ENCODE data around the gene ORAI2.
"Not testable (repeated sequence)": the region's sequence is repeated elsewhere in the genome, so short reads cannot be mapped to it uniquely, and the experiment has no call there.

The ORAI2 gene

DNA sequence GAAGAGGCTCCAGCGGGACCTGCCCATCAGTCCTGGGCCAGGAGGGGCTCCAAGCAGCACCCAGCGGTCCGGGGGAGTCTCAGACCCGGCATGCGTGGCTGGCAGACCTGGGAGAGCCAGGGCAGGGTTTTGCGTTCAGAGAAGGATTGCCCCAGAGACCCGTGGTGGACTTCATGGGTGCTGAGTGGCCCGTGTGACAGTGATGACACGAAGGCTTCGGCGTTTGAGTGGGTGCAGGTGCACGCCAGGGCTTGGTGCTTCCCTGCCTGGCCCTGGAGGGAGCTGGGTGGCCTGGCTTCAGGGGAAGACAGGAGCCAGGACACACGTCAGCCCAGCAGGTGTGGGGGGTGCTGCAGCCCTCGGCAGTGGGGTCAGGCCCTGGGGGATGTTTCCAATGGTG is 13.9 kb downstream of the ORAI2 start:
- DNase-seq, result no peak

- no peak for DNase-seq
Measured at GRCh38 chr7:102449136-102449535, 15.8 kb downstream of the ORAI2 start.

DNA sequence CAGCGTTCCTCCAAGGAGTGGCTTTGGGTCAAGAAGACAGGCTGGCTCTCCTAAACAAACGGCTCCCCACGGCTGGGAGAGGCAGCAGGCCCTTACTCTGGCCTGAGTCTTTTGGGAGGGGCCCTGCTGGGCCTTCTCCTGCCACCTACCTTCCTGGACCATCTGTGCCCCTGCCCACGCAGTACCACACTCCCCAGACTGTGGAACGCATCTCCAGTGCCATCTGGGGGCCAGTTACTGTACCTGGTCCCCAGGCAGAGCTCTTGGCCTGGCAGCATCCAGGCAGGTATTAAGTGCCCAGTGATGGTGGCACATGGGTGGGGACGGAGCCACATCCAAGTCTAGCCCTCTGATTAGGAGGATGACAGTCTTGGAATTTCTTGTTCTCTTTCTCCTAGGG is 16.9 kb downstream of the ORAI2 start:
- DNase-seq, result peak; percentile 54 to 64

- DNase-seq, result no peak
Measured at GRCh38 chr7:102451371-102452054, 18.1 kb downstream of the ORAI2 start.

- no peak for DNase-seq
Measured at GRCh38 chr7:102452451-102452850, 19.1 kb downstream of the ORAI2 start.

DNA sequence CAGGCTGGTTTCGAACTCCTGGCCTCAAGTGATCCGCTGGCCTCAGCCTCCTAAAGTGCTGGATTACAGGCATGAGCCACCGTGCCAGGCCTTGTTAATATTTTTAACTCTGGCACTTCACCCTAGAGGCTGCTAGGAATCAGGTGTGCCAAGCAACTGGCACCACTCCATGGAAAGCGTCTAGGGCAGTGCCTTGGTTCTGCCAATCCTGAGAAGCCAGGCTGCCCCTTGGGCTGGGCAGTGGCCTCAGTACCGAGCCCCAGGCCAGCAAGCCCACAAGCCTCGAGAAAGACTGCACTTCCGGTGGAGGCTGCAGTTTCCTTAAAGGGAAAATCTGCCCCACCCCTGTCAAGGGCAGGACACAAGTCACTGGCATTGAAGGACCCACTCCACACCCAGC is 19.9 kb downstream of the ORAI2 start:
- no peak for DNase-seq

GRCh38 chr7:102454468-102454867 is 21.1 kb downstream of the ORAI2 start:
- DNase-seq, result no peak

DNA sequence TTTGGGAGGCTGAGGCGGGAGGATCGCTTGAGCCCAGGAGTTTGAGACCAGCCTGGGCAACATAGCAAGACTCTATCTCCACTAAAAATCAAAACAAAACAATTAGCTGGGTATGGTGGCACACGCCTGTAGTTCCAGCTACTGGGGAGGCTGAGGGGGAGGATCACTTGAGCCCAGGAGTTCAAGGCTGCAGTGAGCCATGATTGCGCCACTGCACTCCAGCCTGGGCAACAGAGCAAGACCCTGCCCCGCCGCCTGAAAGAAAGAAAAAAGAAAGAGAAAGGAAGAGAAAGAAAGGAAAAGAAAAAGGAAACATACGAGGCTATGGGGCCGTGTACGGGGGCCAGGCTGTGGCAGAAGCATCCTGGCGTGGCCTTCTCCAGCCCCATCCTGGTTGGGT is 21.6 kb downstream of the ORAI2 start:
- not testable (repeated sequence) for DNase-seq

GRCh38 chr7:102455596-102455995 is 22.2 kb downstream of the ORAI2 start:
- no peak for DNase-seq

DNA sequence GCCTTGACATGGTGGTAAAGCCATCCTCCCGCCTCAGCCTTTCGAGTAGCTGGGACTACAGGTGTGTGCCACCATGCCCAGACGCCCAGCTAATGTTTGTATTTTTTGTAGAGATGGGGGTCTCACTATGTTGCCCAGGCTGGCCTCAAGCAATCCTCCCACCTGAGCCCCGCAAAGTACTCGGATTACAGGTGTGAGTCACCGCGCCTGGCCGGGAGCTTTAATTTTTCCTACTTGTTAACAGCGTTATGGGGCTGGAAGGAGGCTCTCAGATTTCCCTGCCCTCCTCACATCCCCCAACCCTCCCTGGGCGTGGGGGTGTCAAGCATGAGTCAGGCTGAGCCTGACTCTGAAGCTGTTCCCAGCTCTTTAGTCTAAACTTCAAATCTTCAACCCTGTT is 23.0 kb downstream of the ORAI2 start:
- DNase-seq, result no peak

GRCh38 chr7:102457352-102457924 is 24.1 kb downstream of the ORAI2 start:
- DNase-seq, result no peak

DNA sequence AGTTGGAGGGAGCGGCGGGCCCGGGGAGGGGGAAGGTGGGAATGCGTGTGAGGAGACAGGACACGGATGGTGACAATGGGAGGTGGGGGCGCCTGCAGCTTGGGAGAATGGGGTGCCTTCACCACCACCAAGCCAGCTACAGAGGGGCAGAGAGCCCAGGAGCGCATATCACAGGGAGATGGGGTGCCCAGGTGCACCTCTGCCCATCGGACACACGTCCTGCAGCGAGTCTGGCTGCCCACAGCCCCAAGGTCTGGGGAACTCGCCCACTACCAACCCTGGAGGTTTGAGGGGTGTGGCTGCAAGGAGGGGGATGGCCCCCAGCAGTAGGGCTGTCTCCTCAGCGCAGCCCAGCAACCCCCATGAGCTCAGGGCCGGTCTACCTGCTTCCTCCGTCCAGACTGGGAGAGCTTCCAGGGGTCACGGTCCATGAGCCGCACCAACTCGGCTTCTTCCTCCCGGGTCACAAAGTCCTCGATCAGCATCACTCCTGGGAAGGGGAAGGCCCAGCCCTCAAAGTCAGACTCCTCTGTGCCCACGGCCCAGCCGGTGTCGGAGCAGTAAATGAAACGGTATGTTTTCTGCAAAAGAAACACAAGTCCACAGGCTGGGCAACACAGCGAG is 26.0 kb downstream of the ORAI2 start:
- no peak for DNase-seq

DNA sequence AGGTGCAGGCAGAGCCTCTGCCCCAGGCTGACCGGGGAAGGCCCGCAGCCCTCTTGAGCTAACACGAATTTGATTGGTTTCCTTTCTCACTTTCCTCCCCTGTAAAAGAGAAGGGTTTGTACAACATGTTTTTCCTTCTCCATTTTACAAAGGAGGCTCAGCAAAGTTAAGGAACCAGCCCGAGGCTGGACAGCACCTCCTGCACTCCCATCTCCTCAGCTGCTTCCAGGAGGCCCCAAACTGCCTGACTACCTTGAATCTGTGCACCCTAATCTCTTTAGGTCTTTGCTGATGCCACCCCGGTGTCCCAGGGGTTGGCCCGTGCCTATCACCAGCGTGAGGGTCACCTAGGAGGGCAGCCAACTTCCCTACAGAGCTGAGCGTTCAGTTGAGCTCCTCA is 27.1 kb downstream of the ORAI2 start:
- DNase-seq, result no peak

GRCh38 chr7:102463841-102464576 is 30.6 kb downstream of the ORAI2 start:
- no peak for DNase-seq

DNA sequence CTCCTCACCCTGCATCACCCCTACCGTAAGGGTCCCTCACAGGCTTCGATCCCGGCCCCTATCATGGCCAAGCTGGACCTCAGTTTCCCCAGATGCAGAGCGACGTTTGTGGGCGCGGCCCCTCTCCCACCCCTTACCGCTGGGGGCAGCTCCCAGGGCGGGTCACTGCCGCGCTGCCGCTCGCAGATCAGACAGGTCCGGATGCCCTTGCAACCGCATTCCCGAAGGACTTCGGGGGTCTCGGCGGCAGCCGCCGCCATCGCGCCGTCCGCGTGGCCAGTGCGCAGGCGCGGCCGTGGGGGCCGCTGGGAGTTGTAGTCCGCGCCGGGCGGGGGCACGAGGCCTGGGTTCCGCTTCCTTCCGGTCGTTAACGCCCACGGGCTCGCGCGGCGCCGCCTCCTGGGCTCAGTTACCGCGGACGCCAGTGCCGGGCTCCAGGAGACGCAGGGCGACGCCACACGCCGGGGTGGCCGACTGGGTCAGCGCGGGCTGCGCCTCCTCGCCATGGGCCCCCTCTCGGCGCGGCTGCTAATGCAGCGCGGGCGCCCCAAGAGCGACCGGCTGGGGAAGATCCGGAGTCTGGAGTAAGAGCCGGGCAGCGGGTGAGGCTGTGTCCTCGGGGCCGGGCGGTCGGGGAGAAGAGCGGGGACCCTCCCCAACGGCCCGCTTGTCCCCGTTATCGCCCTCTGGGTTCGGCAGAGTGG is 31.4 kb downstream of the ORAI2 start, which contains the start of the genes ALKBH4 and LRWD1:
Gene ALKBH4, minus strand, starts transcription at position 287 of the 704 bp plus-strand sequence. Its CDS starts 27 bp downstream, at position 260.
Gene LRWD1, plus strand, starts transcription at position 408 of the 704 bp plus-strand sequence. Its CDS starts 97 bp downstream, at position 505.
- peak; percentile 97 to 99 for DNase-seq

- no peak for DNase-seq
Measured at GRCh38 chr7:102466097-102466496, 32.7 kb downstream of the ORAI2 start.

- DNase-seq, result no peak
Measured at GRCh38 chr7:102467581-102468477, 34.5 kb downstream of the ORAI2 start.

- no peak for DNase-seq
Measured at GRCh38 chr7:102468478-102469350, 35.3 kb downstream of the ORAI2 start.

DNA sequence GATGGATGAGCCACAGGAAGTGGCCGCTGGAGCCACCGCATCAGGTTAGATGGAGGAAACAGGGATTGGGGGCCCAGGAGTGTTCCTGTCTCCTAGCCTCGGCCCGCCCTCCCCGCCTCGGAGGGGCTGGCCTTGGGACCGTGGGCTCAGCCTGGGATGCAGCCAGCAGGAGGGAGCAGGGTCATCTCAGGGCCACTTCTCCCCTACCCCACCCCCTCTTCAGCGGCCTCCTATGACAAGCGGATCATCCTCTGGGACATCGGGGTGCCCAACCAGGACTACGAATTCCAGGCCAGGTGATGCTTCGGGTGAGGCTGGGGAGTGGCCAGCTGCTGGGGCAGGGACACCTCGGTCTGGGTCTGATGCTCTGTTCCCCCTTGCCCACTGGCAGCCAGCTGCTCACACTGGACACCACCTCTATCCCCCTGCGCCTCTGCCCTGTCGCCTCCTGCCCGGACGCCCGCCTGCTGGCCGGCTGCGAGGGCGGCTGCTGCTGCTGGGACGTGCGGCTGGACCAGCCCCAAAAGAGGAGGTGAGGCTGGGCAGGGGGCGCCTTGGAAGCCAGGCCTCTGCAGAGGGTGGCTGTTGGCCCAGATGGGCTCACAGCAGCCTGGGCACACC is 36.1 kb downstream of the ORAI2 start:
- DNase-seq, result no peak

All from activated T-cell treated with anti-CD3 and anti-CD28 coated beads, Interleukin-2, amount 50 U/mL, for 48 hours (primary cell).